Glomerular endothelial cell (primary cell): ENCODE measurements around the gene CCDC88B. TPM values are rescaled to one million over a fixed set of nuclear protein-coding genes. Genes with fewer than 3 reads are reported as not detected.

Experiments
- DNase-seq: peaks from one replicate; pipeline ENCODE4 v3.0.0-alpha.2; 2011; ENCODE audit warnings: low read depth, low spot score; ENCODE audit errors: extremely low read depth
- total RNA-seq: library from RNA; depleted of rRNA; stranded (reverse); fragments of >200 nt; gene quantifications from 2 replicates; pipeline ENCODE4 v1.2.3, GENCODE V29; 2015

The CCDC88B gene
- total RNA-seq, 1 donor from 2014 or later: 3.2 TPM

DNA sequence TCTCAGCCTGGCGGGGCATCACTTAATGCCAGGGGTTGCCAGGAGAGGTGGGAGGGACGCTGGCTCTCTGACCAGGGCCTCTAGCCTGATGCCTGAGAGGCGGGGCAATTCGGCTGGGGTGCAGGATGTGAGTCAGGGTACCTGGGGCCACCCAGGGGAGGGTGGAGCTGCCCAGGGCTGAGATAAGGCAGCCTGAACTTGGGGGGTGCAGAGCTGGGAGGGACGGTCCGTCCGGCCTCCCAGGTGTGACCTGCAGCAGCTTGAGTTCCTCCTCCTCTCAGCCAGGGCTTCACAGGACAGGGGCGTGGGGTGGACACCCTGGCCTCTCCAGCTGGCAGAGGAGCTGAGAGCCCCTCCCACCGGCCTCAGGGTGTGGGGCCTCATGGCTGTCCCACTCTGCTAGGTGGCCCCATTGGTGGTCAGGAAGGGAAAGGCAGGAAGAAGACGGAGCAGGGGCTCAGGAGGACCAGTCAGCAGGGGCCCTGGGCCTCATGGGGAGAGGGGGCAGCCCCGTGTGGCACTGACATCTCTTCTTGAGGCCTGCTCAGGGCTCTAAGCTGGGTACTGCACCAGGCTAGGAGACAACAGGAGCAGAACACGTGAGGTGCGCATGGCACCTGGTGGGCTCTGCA is 18.0 kb downstream of the CCDC88B start:
- DNase-seq: no peak

DNA sequence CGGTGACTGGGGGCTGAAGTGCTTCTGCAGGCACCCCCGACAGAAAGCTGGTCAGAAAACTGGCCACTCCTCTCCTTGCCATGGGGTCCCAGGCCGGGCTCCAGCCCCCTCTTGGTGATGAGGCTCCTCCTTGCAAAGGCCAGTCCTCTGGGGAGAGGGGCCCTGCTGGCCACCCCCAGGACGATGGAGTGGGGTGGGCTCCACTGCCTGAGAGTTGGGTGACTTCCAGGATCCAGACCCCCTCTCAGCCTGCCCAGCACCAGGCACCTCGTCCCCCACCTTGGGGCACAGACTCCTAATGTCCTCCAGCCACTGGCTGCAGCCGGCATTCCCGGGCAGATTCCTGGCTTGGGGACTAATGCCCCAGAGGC is 18.5 kb downstream of the CCDC88B start:
- no peak for DNase-seq

- no peak for DNase-seq
Observed at GRCh38 chr11:64358907-64359711, 19.1 kb downstream of the CCDC88B start, which contains the start of gene RPS6KA4. RPS6KA4 (plus strand) TSS chr11:64359162; CDS start chr11:64359236, 74 bp downstream.

GRCh38 chr11:64359712-64360445 is 19.9 kb downstream of the CCDC88B start:
- DNase-seq: no peak

GRCh38 chr11:64360448-64360921 is 20.5 kb downstream of the CCDC88B start:
- no peak for DNase-seq

- no peak for DNase-seq
Observed at GRCh38 chr11:64361659-64362058, 21.7 kb downstream of the CCDC88B start.

GRCh38 chr11:64362339-64362738 is 22.3 kb downstream of the CCDC88B start:
- no peak for DNase-seq

- no peak for DNase-seq
Observed at GRCh38 chr11:64364435-64364834, 24.4 kb downstream of the CCDC88B start.

DNA sequence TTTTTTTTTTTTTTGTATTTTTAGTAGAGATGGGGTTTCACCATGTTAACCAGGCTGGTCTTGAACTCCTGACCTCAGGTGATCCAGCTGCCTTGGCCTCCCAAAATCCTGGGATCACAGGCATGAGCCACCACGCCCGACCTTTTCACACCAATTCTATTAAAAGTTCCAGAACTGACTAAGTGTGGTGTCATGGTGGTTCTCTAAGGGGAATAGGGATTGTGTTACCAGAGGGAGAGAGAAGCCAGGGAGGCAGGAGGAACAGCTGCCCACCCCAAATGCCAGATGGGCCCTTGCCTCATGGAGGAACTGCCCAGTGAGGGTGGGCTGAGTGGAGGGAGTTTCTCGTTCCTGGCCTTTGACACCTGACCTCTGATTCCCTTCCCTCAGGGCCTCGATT is 24.9 kb downstream of the CCDC88B start:
- no peak for DNase-seq

- no peak for DNase-seq
Observed at GRCh38 chr11:64366751-64367150, 26.7 kb downstream of the CCDC88B start.

- DNase-seq: no peak
Observed at GRCh38 chr11:64367931-64368672, 28.1 kb downstream of the CCDC88B start.

DNA sequence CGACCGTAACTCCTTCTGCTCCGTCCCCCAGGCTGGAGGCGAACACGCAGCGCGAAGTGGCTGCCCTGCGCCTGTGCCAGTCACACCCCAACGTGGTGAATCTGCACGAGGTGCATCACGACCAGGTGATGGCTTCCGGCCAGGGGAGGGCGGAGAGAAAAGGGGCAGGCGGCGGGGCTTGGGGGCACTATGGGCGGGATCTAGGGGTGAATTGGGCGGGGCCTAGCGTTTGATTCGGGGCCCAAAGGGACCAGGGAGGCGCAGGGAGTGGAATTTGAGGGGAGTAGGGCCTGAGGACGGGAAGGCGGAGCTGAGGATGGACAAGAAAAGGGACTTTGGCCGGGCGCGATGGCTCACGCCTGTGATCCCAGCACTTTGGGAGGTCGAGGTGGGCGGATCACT is 28.7 kb downstream of the CCDC88B start:
- DNase-seq: no peak

- no peak for DNase-seq
Observed at GRCh38 chr11:64369440-64370421, 29.7 kb downstream of the CCDC88B start.

DNA sequence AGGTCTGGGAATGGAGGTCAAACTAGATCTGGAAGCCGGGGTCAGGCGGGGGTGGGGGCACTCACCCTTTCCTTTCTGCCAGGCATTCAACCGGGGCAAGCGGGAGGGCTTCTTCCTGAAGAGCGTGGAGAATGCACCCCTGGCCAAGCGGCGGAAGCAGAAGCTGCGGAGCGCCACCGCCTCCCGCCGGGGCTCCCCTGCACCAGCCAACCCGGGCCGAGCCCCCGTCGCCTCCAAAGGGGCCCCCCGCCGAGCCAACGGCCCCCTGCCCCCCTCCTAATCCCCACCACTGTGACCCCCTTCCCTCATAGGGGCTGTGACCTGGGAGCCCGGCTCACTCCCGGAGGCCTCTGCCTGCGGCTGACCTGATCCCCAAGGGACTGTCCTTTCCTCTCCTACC is 31.2 kb downstream of the CCDC88B start:
- no peak for DNase-seq

GRCh38 chr11:64372021-64372420 is 32.0 kb downstream of the CCDC88B start:
- DNase-seq: no peak

DNA sequence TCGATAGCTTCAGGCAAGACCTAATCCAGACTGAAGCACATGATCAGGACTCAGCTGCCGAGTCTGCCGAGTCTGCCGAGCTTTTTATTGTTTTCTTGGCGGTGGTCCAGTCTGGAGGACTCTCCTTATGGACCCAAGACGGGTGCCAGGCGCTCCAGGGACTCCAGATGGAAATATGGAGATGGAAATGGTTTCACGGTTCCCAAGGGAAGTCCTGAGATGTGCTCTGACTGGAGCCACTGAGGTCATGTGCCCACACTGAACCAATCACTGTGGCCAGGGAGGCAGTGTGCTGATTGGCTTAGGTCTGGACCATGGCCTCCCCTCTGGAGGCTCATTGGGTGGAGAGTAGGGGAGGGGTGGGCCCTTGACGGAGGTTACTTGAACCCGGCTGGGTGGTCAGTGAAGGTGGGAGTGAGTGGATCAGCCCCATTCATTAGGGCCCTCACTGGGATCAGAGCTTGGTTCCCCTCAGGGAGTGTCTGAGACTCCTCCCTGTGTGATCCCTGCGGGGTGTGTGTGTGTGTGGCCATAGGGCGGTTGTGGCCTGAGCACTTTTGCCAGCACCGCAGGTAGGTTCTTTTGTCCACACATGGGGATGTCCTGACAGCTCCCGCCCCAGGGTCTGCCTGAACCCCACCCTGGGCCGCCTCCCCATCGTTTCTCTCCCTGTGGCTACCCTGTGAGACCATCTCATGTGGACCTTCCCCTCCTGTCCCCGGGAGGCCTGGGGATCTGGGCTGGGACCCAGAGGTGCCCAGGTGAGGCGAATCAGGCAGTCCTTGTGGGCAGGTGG is 33.0 kb downstream of the CCDC88B start:
- DNase-seq: no peak

DNA sequence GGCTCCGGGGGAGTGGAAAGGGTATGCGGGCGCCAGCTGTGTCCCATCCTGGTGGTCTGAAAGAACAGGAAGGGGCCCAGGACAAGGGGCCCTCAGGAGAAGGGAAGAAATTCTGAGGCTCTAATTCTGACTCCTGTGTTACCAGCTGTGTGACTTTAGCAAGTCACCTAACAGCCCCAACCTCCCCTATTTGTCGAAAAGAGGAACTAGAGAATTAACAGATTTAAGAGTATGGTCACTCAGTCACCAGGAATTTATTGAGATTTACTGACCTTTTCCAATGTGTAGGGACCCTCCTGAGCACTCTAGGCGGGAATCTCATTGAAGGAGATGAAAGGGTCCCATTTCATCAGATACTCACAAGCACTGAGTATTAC is 33.6 kb downstream of the CCDC88B start:
- no peak for DNase-seq

- DNase-seq: no peak
Observed at GRCh38 chr11:64376071-64376470, 36.1 kb downstream of the CCDC88B start.

DNA sequence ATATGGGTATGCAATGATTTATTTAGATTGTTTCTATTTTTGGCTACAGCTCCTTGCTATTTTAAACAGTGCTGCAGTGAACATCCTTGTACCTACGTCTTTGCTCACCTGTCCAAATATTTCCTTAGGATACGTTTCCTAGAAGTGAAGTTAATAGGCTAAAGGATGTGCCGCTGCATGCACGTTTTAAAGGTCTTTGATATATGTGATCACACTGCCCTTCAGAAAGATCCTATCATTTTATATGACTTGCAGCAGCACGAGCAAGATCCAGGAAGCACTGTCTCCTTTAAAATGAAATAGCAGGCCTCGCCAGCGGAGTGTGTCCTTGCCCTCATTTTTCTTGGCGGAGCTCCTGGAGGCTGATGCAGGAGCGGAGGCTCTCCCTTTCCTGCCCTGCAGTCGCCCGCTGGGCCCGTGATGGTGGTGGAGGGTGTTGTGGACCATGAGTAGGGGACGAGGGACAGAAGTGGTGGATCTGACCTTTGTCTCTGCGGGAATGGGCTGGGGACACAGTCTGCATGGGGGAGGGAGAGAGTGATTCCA is 38.4 kb downstream of the CCDC88B start:
- no peak for DNase-seq
